Activated naive CD8-positive, alpha-beta T cell treated with anti-CD3 and anti-CD28 coated beads, Interleukin-2, amount 50 U/mL, for 24 hours (primary cell): ENCODE measurements around the gene AGBL1.

ENCODE experiments used
- ATAC-seq: fragments of 150-1000 bp; cut with Tn5 transposase; one replicate; pipeline ENCODE4 v1.10.0; 2021
- DNase-seq: peaks from one replicate; pipeline ENCODE4 v3.0.0; 2021
- H3K27ac Mint-ChIP-seq: one replicate; pipeline ENCODE4 v1.8.0; 2021; ENCODE audit warnings: mild to moderate bottlenecking, mixed read lengths
- H3K27me3 Mint-ChIP-seq: one replicate; pipeline ENCODE4 v1.8.0; 2021; ENCODE audit warnings: mixed read lengths
- H3K36me3 Mint-ChIP-seq: one replicate; pipeline ENCODE4 v1.8.0; 2021; ENCODE audit warnings: low read depth, mixed read lengths
- H3K4me1 Mint-ChIP-seq: one replicate; pipeline ENCODE4 v1.8.0; 2021; ENCODE audit warnings: mixed read lengths
- H3K4me3 Mint-ChIP-seq: one replicate; pipeline ENCODE4 v1.8.0; 2021; ENCODE audit warnings: mild to moderate bottlenecking, moderate library complexity, mixed read lengths
- H3K9me3 Mint-ChIP-seq: one replicate; pipeline ENCODE4 v1.8.0; 2021; ENCODE audit warnings: mixed read lengths

The AGBL1 gene

DNA sequence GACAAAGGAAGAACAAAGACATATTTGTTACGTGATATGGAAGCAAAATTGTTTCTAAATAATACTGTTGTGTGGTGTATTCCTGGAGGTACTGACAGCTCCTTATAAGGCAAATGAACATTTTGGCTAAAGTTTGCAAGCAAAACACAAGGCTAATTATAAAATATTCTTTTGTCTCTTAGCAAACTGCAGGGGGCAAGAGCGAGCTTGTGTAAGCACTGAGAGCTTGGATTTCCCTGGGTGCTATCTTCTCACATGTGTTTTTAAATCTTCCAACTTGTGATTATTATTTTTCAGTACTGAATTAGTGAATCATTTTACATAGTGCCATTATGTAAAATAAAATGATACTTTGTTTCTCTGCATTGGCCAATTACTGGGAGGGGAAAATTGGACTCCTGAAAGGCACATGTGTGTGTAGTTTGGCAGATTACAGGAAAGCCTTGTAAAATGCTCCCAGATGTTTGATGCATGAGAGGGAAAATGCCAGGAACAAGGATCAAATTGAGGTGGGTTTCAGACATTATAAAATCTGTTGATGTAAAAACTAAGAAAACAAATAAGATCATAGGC is 611.5 kb downstream of the AGBL1 start:
- H3K36me3 Mint-ChIP-seq, result no peaks in the 10 kb centered on the region
- H3K27ac Mint-ChIP-seq, result no peak overlapping the region
- DNase-seq (no peak), ATAC-seq (no peak)
- no peak overlapping the region for H3K4me3 Mint-ChIP-seq
- H3K4me1 Mint-ChIP-seq, result peaks cover 3% of the 10 kb centered on the region
- H3K9me3 Mint-ChIP-seq, result peaks cover 3% of the 10 kb centered on the region
- H3K27me3 Mint-ChIP-seq, result peaks cover 3% of the 10 kb centered on the region

DNA sequence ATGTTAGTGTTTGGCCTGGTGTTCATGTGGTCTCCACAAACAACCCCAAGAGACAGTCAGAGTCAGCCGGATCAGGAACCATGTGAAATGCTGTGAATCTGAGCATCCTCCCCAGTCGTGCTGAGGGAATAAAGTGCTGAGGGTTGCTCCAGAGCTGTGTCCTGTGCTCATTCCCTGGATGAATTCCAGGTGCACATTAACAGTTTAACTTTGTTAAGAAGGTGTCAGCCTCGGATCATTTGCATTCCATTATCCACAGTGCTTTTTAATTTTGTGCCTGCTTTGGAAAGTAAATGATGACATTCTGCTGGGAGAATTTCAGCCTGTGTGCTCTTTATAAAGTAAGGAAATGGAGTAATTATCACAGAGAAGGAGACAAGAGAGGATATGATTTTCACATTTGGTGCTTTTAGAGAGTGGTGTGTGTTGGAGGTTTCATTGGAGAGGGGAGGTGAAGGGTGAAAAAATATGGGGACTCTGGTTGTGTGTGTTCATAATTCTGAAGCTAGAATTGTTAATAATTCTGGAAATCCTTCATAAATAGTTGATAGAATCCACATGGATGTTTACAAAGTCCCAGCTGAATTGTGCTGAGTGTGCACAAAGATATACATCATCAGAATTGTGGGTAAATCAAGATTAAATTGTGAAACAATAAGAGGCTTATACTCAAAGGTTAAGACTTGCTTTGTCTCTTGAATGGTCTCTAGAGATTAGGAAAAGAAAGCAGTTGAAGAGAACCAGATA is 621.4 kb downstream of the AGBL1 start:
- H3K9me3 Mint-ChIP-seq, result peaks cover 12% of the 10 kb centered on the region

DNA sequence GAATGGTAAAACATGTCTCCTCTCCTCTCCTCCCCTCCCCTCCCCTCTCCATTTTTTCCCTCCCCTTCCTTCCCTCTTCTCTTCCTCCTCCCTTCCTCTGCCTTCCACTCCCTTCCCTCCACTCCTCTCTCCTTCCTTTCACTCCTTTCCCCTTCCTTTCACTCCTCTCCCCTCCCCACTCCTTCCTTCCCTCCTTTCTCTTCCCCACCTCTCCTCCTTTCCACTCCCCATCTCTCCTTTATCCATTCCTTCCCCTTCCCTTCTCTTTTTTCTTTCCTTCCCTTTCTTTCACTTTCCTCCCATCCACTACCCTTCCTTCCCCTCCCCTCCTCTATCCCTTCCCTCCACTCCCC is 621.9 kb downstream of the AGBL1 start:
- no peaks in the 10 kb centered on the region for H3K36me3 Mint-ChIP-seq
- H3K9me3 Mint-ChIP-seq, result peaks cover 12% of the 10 kb centered on the region

More for the DNA sequence above, 621.4 kb downstream of the AGBL1 start:
- H3K27ac Mint-ChIP-seq, result no peak overlapping the region
- ATAC-seq, result no peak
- DNase-seq, result no peak
- H3K4me3 Mint-ChIP-seq, result no peak overlapping the region
- H3K4me1 Mint-ChIP-seq, result no peaks in the 10 kb centered on the region
- H3K36me3 Mint-ChIP-seq, result no peaks in the 10 kb centered on the region
- H3K27me3 Mint-ChIP-seq, result peaks cover 8% of the 10 kb centered on the region

DNA sequence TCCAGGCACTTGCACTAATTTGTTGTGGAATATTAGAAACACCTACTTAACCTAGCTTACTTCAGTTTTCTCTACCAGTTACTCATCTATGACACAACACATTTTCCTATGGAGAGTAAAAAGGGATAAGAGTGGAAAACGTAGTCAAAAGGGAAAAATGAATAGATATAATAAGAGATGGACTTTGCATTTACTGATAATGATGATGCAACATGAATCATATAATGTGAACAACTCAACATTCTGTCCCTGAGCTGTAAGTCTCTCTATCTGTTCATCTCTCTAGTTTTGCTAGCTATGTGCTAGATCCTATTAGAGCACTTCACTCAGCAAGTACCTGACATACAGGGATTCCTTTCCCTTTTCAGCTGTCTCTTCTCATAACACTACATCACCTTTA is 627.1 kb downstream of the AGBL1 start:
- no peak overlapping the region for H3K4me3 Mint-ChIP-seq
- DNase-seq (no peak), ATAC-seq (no peak)
- H3K27me3 Mint-ChIP-seq, result peaks cover 3% of the 10 kb centered on the region
- no peak overlapping the region for H3K27ac Mint-ChIP-seq
- H3K9me3 Mint-ChIP-seq, result no peaks in the 10 kb centered on the region
- no peaks in the 10 kb centered on the region for H3K36me3 Mint-ChIP-seq
- peaks cover 8% of the 10 kb centered on the region for H3K4me1 Mint-ChIP-seq

More for the DNA sequence above, 621.9 kb downstream of the AGBL1 start:
- ATAC-seq (no peak), DNase-seq (no peak)
- Mint-ChIP-seq H3K4me3 (no peak overlapping the region), H3K27me3 (peaks cover 8% of the 10 kb centered on the region), H3K4me1 (no peaks in the 10 kb centered on the region), H3K27ac (no peak overlapping the region)

DNA sequence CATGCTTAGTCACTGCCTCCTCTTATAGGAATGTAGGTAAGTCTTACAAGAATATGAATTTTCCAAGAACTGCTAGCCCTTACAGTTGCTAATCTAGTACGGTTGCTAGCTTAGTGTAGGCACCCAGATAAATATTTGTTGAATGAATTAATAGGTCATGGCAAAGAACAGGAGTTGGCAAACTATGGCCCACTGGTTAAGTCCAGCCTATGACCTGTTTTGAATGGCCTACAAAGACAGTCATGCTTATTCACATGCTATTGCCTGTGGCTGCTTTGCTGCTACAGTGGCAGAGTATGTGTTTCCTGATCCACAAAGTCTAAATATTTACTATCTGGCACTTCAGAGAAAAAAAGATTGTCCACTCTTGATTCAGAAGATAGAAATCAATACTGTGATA is 631.8 kb downstream of the AGBL1 start:
- H3K36me3 Mint-ChIP-seq, result no peaks in the 10 kb centered on the region
- H3K9me3 Mint-ChIP-seq, result no peaks in the 10 kb centered on the region
- no peaks in the 10 kb centered on the region for H3K27me3 Mint-ChIP-seq
- no peak for DNase-seq
- no peak overlapping the region for H3K4me3 Mint-ChIP-seq
- ATAC-seq, result no peak
- peaks cover 8% of the 10 kb centered on the region for H3K4me1 Mint-ChIP-seq
- H3K27ac Mint-ChIP-seq, result no peak overlapping the region

DNA sequence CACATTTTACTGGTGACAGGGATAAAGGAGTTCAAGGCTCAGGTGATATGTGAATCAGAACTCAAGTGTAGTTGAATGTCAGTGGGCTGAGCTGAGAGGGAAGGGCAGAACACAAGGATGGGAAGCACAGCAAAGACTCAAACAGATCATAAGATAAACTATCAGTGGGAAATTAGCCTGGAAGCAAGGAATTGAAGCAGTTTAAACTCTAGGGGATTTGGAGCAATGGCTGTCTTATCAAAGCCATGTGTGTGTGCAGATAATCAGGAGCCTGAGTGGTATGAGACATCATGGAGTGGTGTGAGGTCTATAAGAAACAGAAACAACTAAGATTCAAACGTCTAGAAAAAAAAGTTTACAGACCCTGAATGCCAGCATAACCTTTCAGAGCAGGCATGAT is 634.6 kb downstream of the AGBL1 start:
- Mint-ChIP-seq H3K27ac (no peak overlapping the region), H3K4me3 (no peak overlapping the region), H3K27me3 (no peaks in the 10 kb centered on the region), H3K36me3 (no peaks in the 10 kb centered on the region), H3K9me3 (no peaks in the 10 kb centered on the region), H3K4me1 (no peaks in the 10 kb centered on the region)
- ATAC-seq (no peak), DNase-seq (no peak)

DNA sequence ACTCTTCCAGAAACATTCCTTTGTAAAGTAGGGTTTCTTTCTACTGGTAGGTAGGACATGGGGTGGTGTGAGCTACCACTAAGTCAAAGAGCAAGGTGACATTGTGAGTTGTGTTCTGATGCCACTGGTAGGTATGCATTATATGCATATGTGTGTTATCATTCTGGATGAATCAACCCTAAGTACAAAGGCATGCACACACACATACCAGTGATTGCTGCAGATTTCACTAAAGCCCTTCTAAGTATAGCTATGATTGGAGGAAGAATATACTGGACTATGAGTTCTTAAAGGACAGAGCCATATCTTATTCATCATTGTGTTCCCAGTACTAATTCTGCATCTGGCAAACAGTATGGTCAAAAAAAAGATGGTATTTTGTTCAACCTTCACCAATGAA is 646.0 kb downstream of the AGBL1 start:
- Mint-ChIP-seq H3K36me3 (no peaks in the 10 kb centered on the region), H3K4me1 (peaks cover 3% of the 10 kb centered on the region), H3K27ac (no peak overlapping the region), H3K9me3 (peaks cover 10% of the 10 kb centered on the region), H3K27me3 (no peaks in the 10 kb centered on the region), H3K4me3 (no peak overlapping the region)
- no peak for ATAC-seq
- no peak for DNase-seq

DNA sequence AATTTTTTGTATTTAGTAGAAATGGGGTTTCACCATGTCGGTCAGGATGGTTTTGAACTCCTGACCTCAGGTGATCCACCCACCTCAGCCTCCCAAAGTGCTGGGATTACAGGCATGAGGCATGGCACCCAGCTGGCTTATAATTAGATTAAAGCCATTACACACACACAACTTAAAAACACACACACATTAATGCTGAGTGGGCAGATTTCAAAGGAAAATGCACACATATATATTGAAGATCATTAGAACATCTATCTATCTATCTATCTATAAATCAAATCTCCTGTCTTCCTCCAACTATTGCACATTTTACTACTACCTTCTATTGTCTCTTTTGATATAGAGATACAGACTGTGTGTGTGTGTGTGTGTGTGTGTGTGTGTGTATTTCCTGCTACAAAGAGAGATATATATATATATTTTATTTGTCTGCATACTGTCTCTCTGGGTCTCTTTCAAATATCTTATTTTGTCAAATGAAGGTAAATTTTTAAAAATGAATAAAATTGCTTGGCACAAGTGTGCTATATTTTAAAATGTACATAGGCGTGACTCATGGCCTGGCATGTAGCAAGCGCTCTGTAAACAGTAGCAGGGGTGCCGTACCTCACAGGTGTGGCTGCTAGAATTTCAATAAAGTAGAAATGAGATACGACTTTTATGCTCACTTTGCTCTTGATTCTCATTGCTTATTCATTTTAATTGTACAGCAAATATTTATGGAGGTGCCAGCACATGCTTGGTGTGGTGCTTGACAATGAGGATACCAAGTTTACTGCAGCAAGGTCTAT is 655.8 kb downstream of the AGBL1 start:
- H3K27ac Mint-ChIP-seq, result no peak overlapping the region
- H3K27me3 Mint-ChIP-seq, result peaks cover 2% of the 10 kb centered on the region

DNA sequence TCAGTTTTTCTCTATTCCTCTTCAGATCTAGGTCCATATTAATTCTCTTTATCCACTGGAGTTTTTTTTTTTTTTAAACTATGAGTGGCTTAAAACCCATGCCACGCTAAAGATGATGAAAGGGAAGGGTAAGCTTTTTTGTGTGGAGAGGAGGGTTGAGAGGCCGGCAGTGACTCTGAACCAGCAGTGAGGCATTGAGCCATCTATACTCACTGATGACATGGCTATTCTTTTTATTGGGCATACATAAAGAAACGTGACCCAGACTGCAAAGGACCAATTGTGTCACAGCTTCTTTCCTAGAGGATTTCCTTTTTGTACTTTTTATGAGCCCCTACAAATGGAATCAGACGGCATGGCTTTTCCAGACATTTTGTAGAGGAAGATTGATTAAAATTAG is 662.2 kb downstream of the AGBL1 start:
- ATAC-seq, result no peak
- no peak overlapping the region for H3K4me3 Mint-ChIP-seq

More for the DNA sequence above, 655.8 kb downstream of the AGBL1 start:
- peaks cover 14% of the 10 kb centered on the region for H3K9me3 Mint-ChIP-seq
- ATAC-seq (no peak), DNase-seq (no peak)
- H3K4me3 Mint-ChIP-seq, result no peak overlapping the region
- no peaks in the 10 kb centered on the region for H3K36me3 Mint-ChIP-seq
- H3K4me1 Mint-ChIP-seq, result peaks cover 3% of the 10 kb centered on the region

DNA sequence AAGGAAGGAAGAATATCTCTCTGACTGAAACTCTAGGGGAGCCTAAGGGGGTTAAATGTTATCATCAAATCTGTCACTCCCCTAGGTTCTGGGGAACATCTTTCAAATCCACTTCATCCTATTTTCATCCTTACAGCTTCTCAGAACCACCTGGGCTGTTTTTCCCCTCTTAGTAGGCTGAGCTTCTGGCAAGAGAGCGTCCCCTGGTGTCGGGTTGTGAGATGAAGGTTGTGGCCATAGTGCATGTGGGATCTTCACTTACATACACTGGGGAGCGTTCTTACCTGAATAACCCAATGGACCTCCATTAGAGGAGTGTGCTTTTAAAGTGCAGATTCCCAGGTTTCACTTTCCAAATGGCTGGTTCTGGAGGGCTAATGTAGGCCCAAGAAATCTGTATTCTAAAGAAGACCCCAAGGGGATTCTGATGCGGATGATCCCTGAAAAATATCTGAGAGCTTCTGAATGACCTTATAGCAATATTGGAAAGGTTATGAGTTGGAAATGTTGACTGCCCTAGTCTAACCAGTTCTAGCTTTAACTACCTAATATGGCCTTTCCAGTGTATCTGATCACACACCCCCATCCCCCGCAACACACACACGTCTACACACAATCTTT is 663.7 kb downstream of the AGBL1 start:
- Mint-ChIP-seq H3K4me1 (peaks cover 7% of the 10 kb centered on the region), H3K27me3 (peaks cover 2% of the 10 kb centered on the region)
- peak; percentile 86 for ATAC-seq

More for the DNA sequence above, 662.2 kb downstream of the AGBL1 start:
- no peaks in the 10 kb centered on the region for H3K36me3 Mint-ChIP-seq
- H3K9me3 Mint-ChIP-seq, result peaks cover 12% of the 10 kb centered on the region
- H3K27ac Mint-ChIP-seq, result no peak overlapping the region
- peaks cover 2% of the 10 kb centered on the region for H3K27me3 Mint-ChIP-seq
- H3K4me1 Mint-ChIP-seq, result peaks cover 9% of the 10 kb centered on the region
- DNase-seq, result no peak

DNA sequence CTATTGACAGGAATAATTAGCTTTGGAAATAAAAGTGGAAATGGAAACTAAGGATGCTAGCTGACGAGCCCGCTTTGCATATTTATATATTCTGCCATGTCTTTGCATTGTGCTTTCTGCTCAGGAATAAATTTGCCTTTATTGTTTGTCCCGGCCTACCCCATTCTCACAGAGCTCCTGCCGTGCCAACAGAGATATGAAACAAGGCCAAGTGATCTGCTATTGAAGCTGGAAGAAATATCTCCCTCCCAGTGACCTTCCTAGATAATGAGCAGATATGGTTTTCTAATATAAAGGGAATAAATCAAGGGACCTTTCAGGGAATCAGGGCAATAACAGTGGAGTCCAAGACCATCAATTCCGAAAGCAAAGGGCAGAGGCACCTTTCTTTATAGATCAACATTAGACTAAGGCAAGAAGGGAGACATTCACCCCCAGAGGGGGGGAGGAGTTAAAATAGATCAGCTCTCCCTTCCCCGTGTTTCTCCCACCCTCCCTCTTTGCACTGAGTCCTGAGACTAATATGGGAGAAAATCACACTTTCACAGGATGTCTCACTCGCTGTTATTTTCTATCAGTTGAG is 664.6 kb downstream of the AGBL1 start:
- Mint-ChIP-seq H3K36me3 (no peaks in the 10 kb centered on the region), H3K9me3 (no peaks in the 10 kb centered on the region), H3K27me3 (peaks cover 2% of the 10 kb centered on the region), H3K4me1 (peaks cover 7% of the 10 kb centered on the region), H3K27ac (no peak overlapping the region), H3K4me3 (no peak overlapping the region)
- no peak for ATAC-seq
- DNase-seq, result no peak

More for the DNA sequence above, 663.7 kb downstream of the AGBL1 start:
- Mint-ChIP-seq H3K36me3 (no peaks in the 10 kb centered on the region), H3K4me3 (no peak overlapping the region), H3K27ac (no peak overlapping the region), H3K9me3 (peaks cover 3% of the 10 kb centered on the region)
- DNase-seq, result peak; percentile 66

DNA sequence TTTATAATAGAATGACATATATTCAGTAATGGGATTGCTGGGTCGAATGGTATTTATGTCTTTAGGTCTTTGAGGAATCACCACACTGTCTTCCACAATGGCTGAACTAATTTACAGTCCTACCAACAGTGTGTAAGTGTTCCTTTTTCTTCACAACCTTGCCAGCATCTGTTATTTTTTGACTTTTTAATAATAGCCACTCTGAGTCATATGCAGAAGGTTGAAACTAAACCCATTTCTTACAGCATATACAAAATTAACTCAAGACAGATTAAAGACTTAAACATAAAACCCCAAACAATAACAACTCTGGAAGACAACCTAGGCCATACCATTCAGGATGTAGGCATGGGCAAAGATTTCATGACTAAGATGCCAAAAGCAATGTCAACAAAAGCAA is 671.4 kb downstream of the AGBL1 start:
- H3K27me3 Mint-ChIP-seq, result peaks cover 10% of the 10 kb centered on the region
- H3K4me1 Mint-ChIP-seq, result no peaks in the 10 kb centered on the region
- no peak overlapping the region for H3K27ac Mint-ChIP-seq
- no peak for DNase-seq
- no peak for ATAC-seq
- H3K36me3 Mint-ChIP-seq, result no peaks in the 10 kb centered on the region
- peaks cover 3% of the 10 kb centered on the region for H3K9me3 Mint-ChIP-seq
- no peak overlapping the region for H3K4me3 Mint-ChIP-seq

DNA sequence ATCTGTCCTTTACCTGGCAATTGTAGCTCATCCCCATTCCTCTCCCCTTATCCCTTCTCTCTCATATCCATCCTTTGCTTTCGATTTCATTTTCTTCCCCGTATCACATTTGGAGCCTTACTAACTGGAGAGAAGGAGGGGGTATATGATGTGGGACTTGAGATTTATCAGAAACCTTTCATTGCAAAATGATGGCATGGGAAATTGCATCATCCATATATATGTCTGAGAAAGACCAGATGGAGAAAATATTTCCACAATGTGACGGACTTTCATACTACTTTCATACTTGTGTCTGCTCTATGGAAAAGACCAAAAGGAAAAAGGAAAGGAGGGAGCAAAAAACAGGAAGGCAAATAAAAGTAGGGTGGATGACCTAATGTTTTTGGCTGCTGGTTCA is 675.2 kb downstream of the AGBL1 start:
- Mint-ChIP-seq H3K4me3 (no peak overlapping the region), H3K36me3 (no peaks in the 10 kb centered on the region), H3K27me3 (peaks cover 18% of the 10 kb centered on the region), H3K4me1 (no peaks in the 10 kb centered on the region), H3K9me3 (peaks cover 3% of the 10 kb centered on the region), H3K27ac (no peak overlapping the region)
- ATAC-seq (no peak), DNase-seq (no peak)

DNA sequence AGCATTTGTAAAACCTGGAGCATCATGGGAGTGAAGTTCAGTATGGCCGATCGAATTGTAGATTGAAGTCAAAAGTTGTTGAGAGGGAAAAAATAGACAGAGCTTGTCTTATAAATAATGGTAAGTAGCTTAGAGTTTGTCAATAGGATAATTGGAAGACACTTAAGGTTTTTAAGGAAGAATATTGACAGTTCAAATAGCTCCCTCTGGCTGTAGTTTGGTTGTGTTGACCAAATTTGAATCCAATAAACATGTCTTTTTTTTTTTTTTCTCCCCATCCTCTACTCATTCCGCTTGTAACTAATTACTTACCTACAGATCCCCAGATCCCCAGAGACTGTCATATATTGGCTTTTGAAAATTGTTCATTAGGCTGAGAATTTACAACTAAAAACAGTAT is 677.0 kb downstream of the AGBL1 start:
- Mint-ChIP-seq H3K36me3 (no peaks in the 10 kb centered on the region), H3K4me3 (no peak overlapping the region), H3K27ac (no peak overlapping the region), H3K9me3 (peaks cover 7% of the 10 kb centered on the region), H3K4me1 (no peaks in the 10 kb centered on the region), H3K27me3 (peaks cover 20% of the 10 kb centered on the region)
- DNase-seq, result no peak
- ATAC-seq, result no peak
